HG02870 (cell line): ENCODE data around the gene IL1RL1.

Experiments
- ATAC-seq: cut with Tn5 transposase; IDR thresholded peaks from one replicate; pipeline ENCODE4 v1.9.1; 2021; ENCODE audit warnings: mild to moderate bottlenecking, moderate library complexity; ENCODE audit not compliant: unreplicated experiment

Gene IL1RL1

DNA sequence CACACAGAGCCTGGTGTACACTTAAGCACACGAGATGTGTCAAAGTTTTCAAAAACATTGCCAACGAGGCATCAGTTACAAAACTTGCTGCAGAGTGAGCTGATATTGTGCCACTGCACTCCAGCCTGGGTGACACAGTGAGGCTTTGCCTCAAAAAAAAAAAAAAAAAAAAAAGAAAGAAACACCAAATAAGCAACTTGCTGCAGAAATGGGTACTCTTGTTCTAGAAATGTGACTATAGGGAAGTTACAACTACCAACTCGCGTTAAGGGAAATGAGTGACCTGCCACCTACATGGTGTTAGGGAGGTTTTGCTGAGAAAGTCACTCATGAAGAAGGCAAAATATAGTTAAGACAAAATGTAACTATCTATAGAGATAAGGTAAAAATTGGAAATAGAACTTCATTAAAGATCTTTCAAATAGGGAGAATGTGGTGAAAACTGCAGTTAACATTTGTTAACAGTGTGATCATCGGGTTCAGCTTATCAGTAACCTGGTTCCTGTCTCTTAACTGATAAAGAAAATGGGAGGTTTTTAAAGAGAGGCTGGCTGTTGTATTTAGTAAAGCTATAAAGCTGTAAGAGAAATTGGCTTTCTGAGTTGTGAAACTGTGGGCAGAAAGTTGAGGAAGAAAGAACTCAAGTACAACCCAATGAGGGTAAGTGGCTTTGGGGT is at the start of gene IL1RL1:
TSS of gene IL1RL1 (plus strand) at position 600 of the 677 bp plus-strand sequence. CDS start 26,702 bp downstream, outside the sequence.
- ATAC-seq: no peak

DNA sequence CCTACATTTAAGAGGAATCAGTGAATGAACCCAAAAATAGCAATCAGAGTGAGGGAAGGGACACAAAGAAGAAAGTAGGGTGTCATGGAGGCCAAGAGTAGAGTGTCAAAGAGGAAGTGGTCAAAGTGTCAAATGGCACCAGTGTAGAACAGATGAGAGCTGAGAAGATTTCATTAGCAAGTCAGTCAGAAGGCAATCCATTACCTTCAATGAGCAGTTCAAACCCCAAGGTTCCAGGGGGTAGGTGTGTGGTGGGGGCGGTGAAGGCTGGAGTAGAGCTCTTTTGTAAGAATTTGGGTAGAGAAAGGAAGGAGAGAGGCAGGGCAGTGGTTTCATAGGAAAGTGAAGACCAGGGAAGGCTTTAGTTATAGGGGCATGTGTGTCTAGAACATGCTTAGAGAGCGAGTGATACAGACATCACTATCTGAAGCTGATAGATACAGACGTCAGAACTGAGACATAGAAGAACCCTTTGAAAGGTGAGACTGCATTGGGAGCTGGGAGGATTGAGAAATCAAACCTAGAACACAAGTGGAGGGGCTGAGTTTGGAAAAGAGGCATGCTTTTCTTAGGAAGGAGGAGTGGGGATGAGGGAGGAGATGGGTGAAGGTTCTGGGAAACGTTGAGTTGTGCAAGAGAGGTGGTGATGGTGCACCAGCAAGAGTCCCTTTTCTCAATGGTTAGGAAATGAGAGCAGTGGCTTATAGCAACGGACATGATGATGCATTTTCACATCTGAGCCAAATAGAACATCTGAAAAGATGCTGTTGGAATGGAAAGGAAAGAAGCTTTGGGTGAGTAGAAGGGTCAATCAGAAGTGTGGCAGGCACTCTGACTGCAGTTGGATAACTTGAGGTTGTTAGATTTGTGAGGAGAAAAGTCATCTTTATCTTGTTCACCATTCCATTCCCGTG is 48.9 kb upstream of the IL1RL1 start:
- no peak for ATAC-seq

DNA sequence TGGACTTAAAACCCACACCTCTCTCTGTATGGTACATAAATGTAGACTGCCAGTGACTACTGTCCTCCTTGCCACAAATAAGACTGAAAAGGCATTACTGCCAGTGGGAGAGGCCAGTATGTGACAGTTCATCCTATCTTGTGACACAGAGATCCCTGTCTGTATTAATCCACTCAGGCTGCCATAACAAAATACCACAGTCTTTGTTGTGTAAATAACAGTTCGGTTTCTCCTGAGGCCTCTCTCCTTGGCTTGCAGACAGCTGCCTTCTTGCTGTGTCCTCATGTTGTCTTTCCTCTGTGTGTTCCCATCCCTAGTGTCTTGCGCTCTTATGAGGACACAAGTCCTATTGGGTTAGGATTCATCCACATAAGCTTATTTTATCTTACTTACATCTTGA is 46.4 kb upstream of the IL1RL1 start:
- no peak for ATAC-seq

DNA sequence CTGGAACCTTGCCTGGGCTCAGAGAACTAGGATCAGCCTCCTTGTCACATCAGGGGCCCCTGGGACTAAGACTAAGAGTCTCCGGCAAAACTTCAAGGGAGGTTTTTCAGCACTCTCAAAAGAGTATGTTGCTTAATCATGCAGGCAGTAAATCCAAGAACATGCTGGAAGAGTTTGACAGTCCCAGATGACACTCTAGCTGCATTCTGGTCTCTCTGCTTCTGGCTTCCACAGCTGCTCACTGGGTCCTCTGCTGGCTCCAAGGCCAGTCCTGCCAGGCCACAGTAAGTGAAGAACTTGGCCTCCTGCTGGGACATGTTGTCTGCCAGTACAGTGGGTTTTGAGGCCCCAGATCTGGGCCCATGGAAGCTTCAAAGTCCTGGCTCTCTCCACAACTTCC is 45.2 kb upstream of the IL1RL1 start:
- ATAC-seq: no peak

DNA sequence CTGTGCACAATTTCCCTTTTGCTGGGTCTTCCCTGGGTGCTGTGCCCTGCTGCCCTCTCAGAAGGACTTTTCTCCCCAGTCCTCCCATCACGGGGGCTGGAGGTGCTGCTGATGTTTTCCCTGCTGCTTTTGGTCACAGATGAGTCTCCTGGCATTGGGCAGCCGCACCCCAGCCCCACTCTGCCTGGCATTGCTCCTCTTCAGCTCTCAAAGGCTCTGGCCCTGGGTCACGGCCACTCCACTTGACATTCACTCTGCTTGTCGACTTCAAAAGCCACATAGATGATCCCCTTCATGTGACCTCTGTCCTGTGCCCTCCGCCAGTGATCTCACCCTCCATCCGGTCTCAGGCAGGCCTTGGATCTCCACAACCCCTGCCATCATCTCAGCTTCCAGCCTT is 43.6 kb upstream of the IL1RL1 start:
- ATAC-seq: no peak

DNA sequence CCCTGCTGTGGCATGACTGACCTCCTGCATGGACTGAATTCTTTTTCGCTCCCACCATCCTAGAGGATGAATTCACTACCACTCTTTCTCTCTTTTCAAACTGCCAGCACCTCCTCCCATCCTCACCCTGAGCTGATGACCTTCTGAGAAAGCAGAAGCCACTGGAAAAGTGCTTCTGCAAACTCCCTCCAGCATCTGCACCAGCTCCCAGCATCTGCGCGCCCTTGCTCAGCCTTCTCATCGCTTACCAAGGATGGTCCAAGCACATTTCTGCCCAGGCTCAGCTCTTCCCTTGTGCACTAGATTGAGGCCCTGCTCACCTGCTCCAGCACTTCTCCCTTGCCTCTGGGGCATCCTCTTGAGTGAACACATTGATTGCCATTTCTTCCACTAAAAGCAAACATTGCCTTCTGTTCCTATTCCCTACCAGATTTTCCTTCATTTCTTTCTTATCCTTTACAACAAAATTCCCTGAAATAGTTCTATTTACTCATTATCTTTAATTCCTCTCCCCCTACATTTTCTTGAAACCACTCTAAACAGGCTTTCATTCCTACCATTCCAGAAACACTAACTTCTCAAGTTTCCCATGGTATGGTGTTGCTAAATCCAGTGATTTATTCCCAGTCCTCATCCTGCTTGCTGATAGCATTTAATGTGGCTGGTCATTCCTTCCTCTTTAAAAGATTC is 42.7 kb upstream of the IL1RL1 start:
- no peak for ATAC-seq

DNA sequence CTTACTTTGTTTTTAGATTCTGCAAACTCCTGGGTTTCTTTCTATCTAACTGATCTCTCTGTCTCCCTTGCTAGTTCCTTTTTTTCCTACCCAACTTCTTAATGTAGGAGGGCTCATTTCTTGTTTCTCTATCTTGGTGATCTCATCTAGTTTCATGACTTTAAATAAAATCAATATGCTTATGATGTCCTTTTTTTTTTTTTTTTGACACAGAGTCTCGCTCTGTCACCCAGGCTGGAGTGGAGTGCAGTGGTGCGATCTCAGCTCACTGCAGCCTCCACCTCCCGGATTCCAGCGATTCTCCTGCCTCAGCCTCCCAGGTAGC is 42.2 kb upstream of the IL1RL1 start:
- ATAC-seq: no peak

DNA sequence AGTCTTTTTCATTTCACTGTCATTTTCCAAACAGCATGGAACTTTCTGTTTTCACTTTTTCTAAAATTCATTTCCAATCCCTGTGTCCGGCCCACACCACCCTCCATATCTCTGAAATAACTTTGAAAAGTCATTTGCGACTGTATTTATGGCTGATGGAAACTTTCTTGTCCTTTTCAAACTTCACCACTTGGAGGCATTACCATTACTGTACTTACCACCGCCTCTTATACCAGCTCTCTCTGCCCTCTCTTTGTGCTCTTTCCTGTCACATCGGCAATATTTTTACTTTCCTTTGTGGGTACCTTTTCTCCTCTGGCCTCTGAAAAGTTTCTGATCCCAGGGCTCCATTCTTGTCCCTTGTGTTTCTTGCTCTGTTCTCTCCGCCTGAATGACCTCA is 39.5 kb upstream of the IL1RL1 start:
- ATAC-seq: no peak

DNA sequence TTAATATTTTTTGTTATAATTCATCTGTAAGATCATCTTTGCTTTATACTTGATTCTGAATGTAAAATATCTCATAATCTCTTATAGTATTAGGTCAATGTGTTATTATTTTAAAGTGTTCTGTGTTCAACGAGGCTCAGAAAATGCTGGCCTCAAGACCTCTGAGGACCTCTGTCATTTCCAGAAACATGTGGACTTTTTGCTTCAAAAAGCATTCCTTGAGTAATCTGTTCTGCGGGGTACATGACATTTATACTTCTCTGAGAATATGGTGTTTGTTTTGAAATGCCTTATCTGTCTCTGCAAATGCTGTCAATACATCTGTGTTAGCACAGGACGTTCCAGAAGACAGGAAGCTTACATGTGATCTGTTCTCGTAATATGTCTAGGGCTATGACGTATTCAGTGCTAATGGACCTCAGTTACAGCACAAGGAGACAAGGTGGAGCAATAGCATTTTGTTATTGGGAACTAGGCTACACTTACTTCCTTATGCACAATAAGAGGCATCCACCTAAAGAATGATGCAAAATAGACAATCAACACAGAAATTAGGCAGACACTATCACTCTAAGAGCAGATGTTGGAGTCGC is 37.6 kb upstream of the IL1RL1 start:
- no peak for ATAC-seq

DNA sequence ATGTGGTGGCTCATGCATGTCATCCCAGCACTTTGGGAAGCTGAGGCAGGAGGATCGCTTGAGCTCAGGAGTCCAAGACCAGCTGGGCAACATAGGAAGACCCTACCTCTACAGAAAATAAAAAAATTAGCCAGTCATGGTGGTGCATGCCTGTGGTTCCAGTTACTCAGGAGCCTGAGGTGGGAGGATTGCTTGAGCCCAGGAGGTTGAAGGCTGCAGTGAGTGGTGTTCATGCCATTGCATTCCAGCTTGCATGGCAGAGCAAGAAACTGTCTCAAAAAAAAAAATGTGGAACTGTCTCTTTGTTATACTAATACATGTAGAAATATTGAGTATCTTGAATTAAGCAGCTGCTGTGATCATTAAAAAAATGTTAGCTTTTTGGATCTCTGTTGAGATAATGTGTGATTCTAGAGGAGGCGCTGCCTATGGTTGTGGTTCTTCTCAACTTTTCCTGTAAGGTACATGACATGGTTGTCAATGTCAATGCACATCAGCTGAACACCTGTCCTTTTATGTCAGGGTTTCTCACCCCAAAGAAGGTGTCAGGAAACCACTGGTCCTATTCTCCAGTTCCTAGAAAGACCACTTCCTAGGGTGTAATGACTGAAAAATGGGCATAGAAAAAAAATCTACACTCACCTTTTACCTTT is 34.7 kb upstream of the IL1RL1 start:
- no peak for ATAC-seq

DNA sequence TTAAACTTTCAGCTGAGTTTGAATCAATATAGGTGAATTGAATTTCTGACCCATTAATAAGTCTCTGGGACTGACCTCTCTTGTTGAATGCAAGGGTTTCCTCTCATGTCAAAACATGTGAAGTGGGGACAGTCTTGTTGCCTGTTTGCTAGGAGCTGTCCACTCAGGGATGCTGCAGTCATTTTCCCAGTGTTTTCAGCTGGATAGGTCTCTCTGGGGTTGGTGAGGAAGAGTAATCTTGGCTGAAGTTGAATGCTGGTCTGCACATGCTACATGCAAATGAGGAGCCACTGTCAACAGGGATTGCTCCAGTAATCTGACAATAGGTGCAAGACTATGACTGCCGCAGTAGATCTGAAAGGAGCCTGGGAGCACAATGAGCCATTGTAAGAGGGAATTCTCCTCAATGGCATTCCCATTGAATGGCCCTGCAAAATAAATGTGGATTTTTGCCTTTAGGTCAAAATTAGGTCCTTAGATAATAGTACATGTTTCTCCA is 34.1 kb upstream of the IL1RL1 start:
- ATAC-seq: no peak

DNA sequence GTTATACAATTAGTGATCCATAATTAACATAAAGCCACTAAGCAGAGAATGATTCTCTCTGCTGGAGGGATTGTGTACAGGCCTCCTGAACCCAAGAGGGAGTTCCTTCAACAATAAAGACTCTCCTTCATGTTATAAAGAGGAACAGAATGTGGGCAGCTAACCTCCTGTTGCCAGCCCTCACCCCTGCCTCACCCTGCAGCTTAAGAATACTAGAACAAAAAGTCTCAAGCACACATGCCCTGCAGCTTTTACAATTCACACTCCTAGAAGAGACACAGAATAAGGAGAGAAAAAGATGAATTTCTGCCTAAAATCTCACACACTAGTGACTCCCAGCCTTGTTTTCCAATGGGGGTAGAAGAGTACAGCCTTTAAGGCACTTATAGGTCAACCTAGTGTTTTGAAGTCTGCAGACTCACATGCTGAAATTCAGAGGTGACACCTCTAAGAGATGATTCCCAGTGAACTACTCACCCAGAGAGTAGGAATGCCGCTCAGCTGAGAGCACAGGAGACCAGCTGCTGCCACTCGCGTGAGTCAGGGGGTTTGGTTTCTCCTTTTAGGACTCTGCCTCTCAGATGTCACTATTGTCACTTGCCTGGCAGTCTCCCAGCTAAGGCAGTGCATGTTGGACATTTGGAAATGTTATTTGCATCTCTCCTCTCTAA is 32.5 kb upstream of the IL1RL1 start:
- ATAC-seq: no peak

DNA sequence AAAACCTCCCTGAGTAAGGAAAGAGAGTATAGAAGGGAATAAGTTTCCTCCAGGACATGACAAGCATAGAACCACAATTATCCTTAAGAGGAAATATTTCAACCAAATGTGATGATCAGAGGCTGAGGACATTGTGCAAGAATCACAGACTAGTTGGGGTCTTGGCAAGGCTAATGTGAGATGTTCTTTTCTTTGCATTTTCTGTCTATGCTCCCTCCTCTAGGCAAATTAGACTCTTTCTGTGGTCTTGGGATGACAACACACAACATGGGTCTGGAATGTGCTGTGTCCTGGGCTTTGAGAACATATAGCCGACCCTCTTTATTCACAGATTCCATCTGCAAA is 32.0 kb upstream of the IL1RL1 start:
- no peak for ATAC-seq

DNA sequence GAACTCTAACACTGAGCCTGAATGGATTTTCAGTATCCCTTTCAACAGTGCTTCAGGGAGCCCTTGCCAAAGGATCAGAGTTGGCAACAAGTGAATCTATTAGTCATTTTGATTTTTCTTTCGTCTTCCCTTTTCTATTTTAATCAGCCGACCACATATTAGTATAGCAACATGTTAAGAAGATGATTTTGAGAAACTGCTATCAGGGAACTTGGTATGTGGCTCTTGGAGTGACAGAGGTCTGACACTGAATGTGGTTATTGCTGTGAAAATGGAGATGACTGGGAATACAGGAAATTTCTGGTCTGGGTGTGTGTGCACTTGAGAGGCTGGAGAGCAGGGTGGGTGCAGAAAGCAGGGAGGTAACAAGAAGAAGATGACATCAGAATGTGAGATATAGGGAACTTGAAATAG is 28.7 kb upstream of the IL1RL1 start:
- no peak for ATAC-seq

DNA sequence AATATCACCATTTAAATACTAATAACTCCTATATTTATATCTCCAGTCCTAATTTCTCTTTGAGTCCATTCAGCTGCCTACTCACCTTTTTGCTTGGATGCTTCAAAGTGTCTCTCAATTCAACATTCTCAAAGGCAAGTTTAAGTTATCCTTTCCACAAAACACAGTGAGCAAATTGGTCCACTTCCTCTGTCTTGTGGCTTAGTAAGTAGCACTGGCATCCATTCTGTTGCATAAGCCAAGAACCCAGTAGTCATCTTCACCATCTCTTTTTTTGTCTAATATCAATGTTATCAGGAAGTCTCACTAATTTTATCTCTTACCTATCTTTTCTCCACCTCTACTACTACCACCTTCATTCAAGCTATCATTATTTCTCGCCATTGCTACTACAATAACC is 27.4 kb upstream of the IL1RL1 start:
- no peak for ATAC-seq

DNA sequence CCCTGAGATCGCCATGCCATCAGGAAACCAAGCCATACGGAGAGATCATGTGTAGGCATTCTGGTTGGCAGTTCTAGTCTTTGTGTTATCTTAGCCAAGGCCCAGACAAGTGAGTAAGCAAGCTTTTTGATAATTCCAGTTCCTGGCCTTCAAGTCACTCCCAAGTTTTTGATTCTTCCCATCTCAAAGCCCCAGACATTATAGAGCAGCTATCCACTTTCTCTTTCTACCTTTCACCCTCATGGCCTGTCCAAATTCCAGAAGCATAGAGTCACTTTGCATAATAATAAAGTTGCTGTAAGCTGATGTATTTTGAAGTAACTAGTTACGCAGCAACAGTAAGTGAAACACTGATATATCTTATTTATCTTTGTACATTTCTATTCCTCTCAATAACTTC is 26.8 kb upstream of the IL1RL1 start:
- ATAC-seq: no peak

DNA sequence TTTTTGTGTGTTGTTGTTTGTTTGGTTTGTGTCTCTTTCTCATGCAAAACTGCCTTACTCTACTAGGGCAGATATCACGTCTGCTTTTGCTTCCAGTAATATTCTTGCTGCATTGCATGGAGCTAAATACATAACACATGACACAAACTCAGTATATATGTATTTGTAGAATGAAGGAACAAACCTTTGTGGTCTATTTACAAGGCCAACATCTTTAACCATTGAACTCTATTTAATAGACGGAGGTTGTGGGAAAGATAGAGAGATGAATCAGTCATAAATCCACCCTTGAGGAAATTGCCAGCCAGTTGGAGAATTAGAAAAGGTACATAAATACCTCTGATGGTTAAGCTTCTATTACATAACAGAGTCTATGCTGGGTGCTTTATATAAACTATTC is 26.0 kb upstream of the IL1RL1 start:
- ATAC-seq: no peak

DNA sequence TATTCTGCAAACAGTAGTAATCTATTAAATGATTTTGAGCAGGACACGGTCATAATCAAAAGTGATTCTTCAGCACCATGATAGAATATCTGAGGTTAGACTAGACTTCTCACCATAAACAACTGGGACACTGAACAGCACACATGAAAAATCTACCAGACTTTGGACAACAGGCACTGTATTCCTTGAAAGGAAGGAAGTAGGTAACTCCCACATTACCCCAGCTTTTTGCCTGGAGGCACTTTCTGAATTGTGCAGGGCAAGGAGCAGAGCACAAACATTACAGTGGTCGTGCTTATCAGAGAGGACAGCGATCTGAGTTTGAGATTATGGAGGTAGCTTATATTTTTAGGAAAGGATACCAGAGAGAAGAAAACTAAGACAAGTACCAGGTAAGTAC is 25.3 kb upstream of the IL1RL1 start:
- no peak for ATAC-seq

DNA sequence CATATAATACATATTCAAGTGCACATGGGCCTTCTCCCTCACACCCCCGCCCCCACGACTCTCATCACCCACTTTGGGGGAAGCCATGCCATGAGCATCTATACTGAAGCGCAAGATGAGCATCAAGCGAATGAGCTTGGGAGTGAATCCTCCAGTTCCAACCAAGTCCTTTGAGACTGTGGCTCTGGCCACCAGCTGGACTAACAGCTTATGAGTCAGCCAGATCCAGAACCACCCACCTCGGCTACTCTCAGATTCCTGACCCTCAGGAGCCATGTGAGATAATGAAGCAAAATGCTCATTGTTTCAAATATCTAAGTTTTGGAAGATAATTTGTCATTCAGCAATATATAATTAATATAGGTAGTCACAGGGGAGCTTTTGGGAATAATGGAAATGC is 22.2 kb upstream of the IL1RL1 start:
- ATAC-seq: no peak

DNA sequence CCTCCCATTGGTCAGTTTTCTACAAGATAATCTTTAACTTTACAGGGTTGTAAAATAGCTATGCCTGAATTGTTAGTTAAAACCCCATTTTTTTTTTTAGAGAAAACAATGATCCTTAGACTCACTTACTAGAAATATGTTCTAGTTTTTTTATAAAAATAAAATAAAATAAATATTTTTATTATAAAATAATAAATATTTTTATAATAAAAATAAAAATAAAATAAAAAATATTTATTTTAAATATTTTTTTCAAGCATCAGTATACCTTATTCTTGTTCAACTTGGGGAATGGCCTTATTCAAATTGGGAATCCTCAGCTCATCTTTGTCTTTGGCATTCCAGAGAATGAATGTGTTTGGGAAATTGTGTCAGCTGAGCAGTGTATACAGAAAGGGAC is 20.8 kb upstream of the IL1RL1 start:
- ATAC-seq: no peak
